ENCODE results near the gene RASAL3.

GRCh38 chr19:15442142-15442920 lies 22.0 kb downstream of the RASAL3 start:
- TF ChIP-seq CTCF (IDR thresholded peaks at IDR 0.05; ENCODE audit: low read length), result no peak
- no peak for TF ChIP-seq EZH2 (optimal IDR thresholded peaks at IDR 0.05; ENCODE audit: low read depth, low read length)

Measured in MM.1S (cell line).